Heart right ventricle (tissue), 16 donors: Measurements from ENCODE around the gene NEU2. TPM values are rescaled to one million over a fixed set of nuclear protein-coding genes. Genes with fewer than 3 reads are reported as not detected.

Experiments used
- ATAC-seq, 8 donors: fragments of 200-7000 bp; cut with Tn5 transposase; one replicate each; pipeline ENCODE4 v1.9.1; 2020; ENCODE audit warnings: mild to moderate bottlenecking in 8 of 8, moderate library complexity in 8 of 8, moderate number of reproducible peaks in 1 of 8
- DNase-seq, 2 donors: peaks; one replicate each; pipeline ENCODE4 v3.0.0-alpha.2; 2020
- H3K27ac ChIP-seq, 10 donors: fragments of 200-600 bp; sonication (generic) in 2 of 10; one replicate each; pipeline versions ENCODE4 v1.5.0 to v1.8.0; 2020 to 2022; ENCODE audit warnings: mild to moderate bottlenecking in 3 of 10
- H3K27me3 ChIP-seq, 7 donors: fragments of 200-600 bp; one replicate each; pipeline ENCODE4 v1.8.0; 2021 to 2022; ENCODE audit warnings: mild to moderate bottlenecking in 2 of 7
- H3K36me3 ChIP-seq, 9 donors: fragments of 200-600 bp; sonication (generic) in 1 of 9; one replicate each; pipeline versions ENCODE4 v1.5.0 to v1.8.0; 2020 to 2022; ENCODE audit warnings: mild to moderate bottlenecking in 2 of 9
- H3K4me1 ChIP-seq, 9 donors: fragments of 200-600 bp; sonication (generic) in 1 of 9; one replicate each; pipeline versions ENCODE4 v1.5.0 to v1.8.0; 2020 to 2022; ENCODE audit warnings: mild to moderate bottlenecking in 4 of 9
- H3K4me3 ChIP-seq, 10 donors: fragments of 200-600 bp; sonication (generic) in 2 of 10; one replicate each; pipeline versions ENCODE4 v1.5.0 to v1.8.0; 2020 to 2022; ENCODE audit warnings: mild to moderate bottlenecking in 7 of 10, moderate library complexity in 2 of 10
- H3K9me3 ChIP-seq, 11 donors: fragments of 200-600 bp in 10 of 11; sonication (generic) in 2 of 11; one replicate each; pipeline versions ENCODE4 v1.5.0 to v1.8.0; 2013 to 2022; ENCODE audit warnings: mild to moderate bottlenecking in 2 of 11, control low read depth in 1 of 11, moderate library complexity in 1 of 11
- WGBS, 2 donors: extraction: QIAGEN DNeasy Blood & Tissue Kit; methylation state at CpG; one replicate each; pipeline ENCODE4 v1.1.7; 2013; ENCODE audit warnings: inconsistent platforms in 1 of 2; 5-methylcytosine and 5-hydroxymethylcytosine counted together
- intact Hi-C, 10 donors: fragments of 100-400 bp; cut with DNase I; formaldehyde crosslinking; loops; one replicate each; pipeline versions ENCODE4 v1.11.1 to v1.14.2; 2022
- polyA plus RNA-seq, 2 donors: library from polyadenylated mRNA; stranded (reverse); fragments of 200-250 nt; gene quantifications; one replicate each; pipeline ENCODE4 v1.2.3, GENCODE V29; 2013
- total RNA-seq, 10 donors: library from RNA; stranded (reverse); fragmentation: NEBNext Ultra II Directional in 3 of 10; extraction: Animal tissue kit (Norgen Biotek cat#: 25700) in 3 of 10; gene quantifications; one replicate each; pipeline versions ENCODE4 v1.2.1 to v1.2.4, GENCODE V29; 2021 to 2023
- TF ChIP-seq, protein P1 (sequence below), 9 donors: fragments of 200-600 bp; sonication (generic) in 2 of 9; IDR thresholded peaks; one replicate each; pipeline versions ENCODE4 v1.5.0 to v1.8.0; 2021 to 2022; ENCODE audit warnings: antibody characterized with exemption in 9 of 9, mild to moderate bottlenecking in 5 of 9, moderate library complexity in 1 of 9
- donor health status: Arrhythmogenic right ventricular cardiomyopathy.
- donor health status: ischemic (EF 13 %, LVEDD 7.1; RV severe dilation, severe dysfunction).
- donor health status: healthy with polysubstance abuse.
- donor health status: DM: no; HTN: yes; CAD: no.
- donor health status: DM: no; HTN: no; CAD: no.
- donor health status: ischemic (EF 25% LVEDD 6.9; RV normal size, moderate dysfunction).
- donor health status: ischemic (EF 25% LVEDD 5.7; RV mildly dilated, moderate dysfunction).
- donor health status: healthy.
- donor health status: DM: yes; HTN: yes; CAD: no.
- donor health status: Ischemic cardiomyopathy.
- donor health status: ischemic (EF 35%, LVEDD 5.7; RV mildly dilated, moderate dysfunction).
- donor health status: nonischemic (EF 11% LVEDD 7.7; RV severe dilation, severe dysfunction).
- donor health status: DM: yes; HTN: yes; CAD: no.
- donor health status: PGD.
- donor health status: ischemic (EF 29% LVEDD 5.4; RV normal size, mild dysfunction).
- donor health status: nonischemic (EF 23%, LVEDD 6.1; RV moderate dilation, normal function).

Gene NEU2
- total and polyA plus RNA-seq, 12 donors = not detected

DNA sequence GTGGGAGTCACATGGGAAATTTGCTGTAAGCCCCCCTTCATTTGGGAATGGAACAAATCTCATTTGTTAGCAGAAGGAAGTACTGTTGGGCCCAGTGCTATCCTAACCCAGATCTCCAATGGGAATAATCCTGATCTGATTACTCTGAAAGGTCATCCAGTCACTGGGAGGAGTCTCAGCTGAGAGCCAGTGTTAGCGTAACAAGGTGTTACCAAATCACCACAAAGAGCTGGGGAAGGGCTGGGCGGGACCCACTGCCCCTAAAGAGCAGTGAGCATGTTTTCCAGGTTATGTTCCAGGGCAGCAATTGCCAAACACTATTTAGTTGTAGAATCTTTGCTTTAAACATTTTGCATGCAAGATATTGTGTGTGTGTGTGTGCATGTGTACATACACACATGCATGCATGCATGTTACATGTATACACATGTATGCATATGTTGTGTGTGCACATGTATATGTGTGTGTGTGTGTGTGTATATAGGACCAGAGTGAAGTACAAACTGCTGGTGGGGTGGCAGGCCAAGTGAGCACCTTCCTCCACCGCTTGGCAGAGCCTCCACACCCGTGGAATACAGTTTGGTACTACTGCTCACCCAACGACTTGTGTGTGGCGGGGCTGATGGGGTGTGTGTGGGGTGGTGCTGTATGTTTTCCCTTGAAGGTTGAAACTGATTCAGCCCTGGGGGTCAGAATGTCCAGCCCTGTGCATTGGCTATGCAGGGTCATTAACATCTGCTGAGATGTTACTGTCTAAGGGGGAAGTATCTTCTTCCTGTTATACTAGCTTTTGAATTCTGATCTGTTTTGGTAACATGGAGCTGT is 42.9 kb downstream of the NEU2 start:
- no peak overlapping the region for H3K4me3 ChIP-seq
- TF ChIP-seq, protein P1, sequence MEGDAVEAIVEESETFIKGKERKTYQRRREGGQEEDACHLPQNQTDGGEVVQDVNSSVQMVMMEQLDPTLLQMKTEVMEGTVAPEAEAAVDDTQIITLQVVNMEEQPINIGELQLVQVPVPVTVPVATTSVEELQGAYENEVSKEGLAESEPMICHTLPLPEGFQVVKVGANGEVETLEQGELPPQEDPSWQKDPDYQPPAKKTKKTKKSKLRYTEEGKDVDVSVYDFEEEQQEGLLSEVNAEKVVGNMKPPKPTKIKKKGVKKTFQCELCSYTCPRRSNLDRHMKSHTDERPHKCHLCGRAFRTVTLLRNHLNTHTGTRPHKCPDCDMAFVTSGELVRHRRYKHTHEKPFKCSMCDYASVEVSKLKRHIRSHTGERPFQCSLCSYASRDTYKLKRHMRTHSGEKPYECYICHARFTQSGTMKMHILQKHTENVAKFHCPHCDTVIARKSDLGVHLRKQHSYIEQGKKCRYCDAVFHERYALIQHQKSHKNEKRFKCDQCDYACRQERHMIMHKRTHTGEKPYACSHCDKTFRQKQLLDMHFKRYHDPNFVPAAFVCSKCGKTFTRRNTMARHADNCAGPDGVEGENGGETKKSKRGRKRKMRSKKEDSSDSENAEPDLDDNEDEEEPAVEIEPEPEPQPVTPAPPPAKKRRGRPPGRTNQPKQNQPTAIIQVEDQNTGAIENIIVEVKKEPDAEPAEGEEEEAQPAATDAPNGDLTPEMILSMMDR (IDR thresholded peaks at IDR 0.05) = no peak
- 70 to 79% methylated on average over 6 of the region's 6 CpGs for WGBS, 2 donors
- intact Hi-C loops = no loop called here
- peaks cover 0 to 44% (median 0%) of the 10 kb centered on the region in 9 donors for H3K36me3 ChIP-seq
- peaks cover 0 to 19% (median 0%) of the 10 kb centered on the region in 7 donors for H3K27me3 ChIP-seq
- H3K27ac ChIP-seq = peak overlapping the region in 2 of 10 donors; percentile 53 to 80
- DNase-seq (no peak), ATAC-seq (peak in 6 of 8 donors; percentile 29 to 50 (median 42))
- H3K4me1 ChIP-seq = peaks cover 0 to 84% (median 35%) of the 10 kb centered on the region in 9 donors
- H3K9me3 ChIP-seq = peaks cover 0 to 20% (median 0%) of the 10 kb centered on the region in 11 donors

DNA sequence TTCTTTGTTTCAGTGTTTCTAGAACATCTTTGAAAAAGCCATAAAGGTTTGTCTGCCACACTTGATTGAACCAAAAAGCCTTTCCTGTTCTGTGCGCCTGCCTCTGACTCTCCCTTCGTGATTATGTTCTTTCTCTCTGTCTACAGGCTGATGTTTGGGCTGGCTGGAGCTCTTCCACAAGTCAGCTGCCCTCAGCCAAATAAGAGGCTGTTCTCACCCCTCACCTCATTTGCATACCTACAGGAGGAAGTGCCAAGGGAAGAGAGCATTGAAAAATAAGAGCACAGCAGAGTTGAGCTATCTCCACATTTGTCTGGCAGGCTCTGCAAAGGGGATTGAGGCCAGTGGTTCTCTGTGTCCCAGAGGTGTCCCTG is 43.5 kb downstream of the NEU2 start:
- ATAC-seq = peak in 6 of 8 donors; percentile 35 to 65 (median 44)
- Histone ChIP-seq H3K4me1 (peaks cover 0 to 84% (median 35%) of the 10 kb centered on the region in 9 donors), H3K27ac (peak overlapping the region in 2 of 10 donors; percentile 53 to 80)

DNA sequence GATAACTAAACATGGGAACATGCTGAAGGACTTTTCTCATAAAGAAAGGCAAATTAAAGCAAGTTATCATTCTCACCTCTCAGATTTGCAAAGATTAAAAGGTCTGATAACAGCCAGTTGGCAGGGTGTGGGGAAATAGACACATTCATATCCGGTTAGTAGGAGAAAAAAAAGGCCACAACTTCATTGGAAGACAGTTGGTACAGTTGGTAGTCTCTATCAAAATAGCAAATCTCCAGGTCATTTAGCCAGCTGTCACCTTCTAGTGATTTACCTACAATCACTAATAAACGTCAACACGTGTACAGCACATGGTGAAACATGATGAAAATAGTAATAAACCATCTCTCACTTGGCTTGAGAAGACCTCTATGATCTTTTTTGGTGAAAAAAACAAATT is 44.3 kb downstream of the NEU2 start:
- peak overlapping the region in 1 of 10 donors; percentile 80 for H3K27ac ChIP-seq
- TF ChIP-seq, protein P1 (IDR thresholded peaks at IDR 0.05) = no peak
- no peak for DNase-seq
- peaks cover 0 to 90% (median 35%) of the 10 kb centered on the region in 9 donors for H3K4me1 ChIP-seq
- H3K36me3 ChIP-seq = peaks cover 0 to 53% (median 0%) of the 10 kb centered on the region in 9 donors
- H3K9me3 ChIP-seq = peaks cover 0 to 10% (median 0%) of the 10 kb centered on the region in 11 donors
- ATAC-seq = no peak
- 65 to 74% methylated on average over 3 of the region's 3 CpGs for WGBS, 2 donors
- intact Hi-C loops = no loop called here
- H3K4me3 ChIP-seq = no peak overlapping the region
- peaks cover 0 to 19% (median 0%) of the 10 kb centered on the region in 7 donors for H3K27me3 ChIP-seq

More for the DNA sequence above, 43.5 kb downstream of the NEU2 start:
- TF ChIP-seq, protein P1 (IDR thresholded peaks at IDR 0.05) = no peak
- Histone ChIP-seq H3K4me3 (no peak overlapping the region), H3K9me3 (peaks cover 0 to 18% (median 0%) of the 10 kb centered on the region in 11 donors), H3K36me3 (peaks cover 0 to 50% (median 0%) of the 10 kb centered on the region in 9 donors), H3K27me3 (peaks cover 0 to 19% (median 0%) of the 10 kb centered on the region in 7 donors)
- DNase-seq = no peak
- intact Hi-C loops = no loop called here
- WGBS, 2 donors = 27 to 35% methylated on average over 2 of the region's 2 CpGs

DNA sequence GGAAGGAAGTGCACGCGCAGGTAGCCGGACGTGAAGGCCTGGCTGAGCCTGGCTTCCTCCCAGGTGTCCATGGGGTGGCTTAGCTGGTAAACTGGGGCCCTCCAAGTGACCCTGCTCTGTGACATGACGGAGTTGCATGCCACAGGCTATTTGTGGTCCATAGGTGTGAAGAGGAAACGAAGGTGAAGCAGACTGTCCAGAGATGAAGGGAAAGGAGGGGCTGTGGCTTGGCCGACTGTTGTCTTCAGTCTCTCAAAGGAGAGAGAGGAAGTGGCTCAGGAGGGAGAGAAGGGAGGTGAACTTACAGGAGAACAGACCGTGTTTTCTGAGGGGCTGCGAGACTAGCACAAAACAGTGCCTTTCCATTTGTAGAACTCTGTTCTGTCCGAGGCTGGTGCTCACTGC is 47.0 kb downstream of the NEU2 start:
- peaks cover 8 to 97% (median 55%) of the 10 kb centered on the region in 9 donors for H3K4me1 ChIP-seq
- peak overlapping the region in 4 of 10 donors; percentile 3 to 97 (median 42) for H3K27ac ChIP-seq
- ATAC-seq (no peak), DNase-seq (no peak)
- peaks cover 0 to 16% (median 0%) of the 10 kb centered on the region in 7 donors for H3K27me3 ChIP-seq
- TF ChIP-seq, protein P1 (IDR thresholded peaks at IDR 0.05) = no peak
- H3K36me3 ChIP-seq = peaks cover 0 to 37% (median 0%) of the 10 kb centered on the region in 9 donors
- H3K9me3 ChIP-seq = no peaks in the 10 kb centered on the region
- intact Hi-C loops = no loop called here
- H3K4me3 ChIP-seq = peak overlapping the region in 1 of 10 donors; percentile 7
- 58 to 69% methylated on average over 10 of the region's 10 CpGs for WGBS, 2 donors
